IMR-90 (cell line): ENCODE results near the gene OR10G7. TPM values are rescaled to one million over a fixed set of nuclear protein-coding genes. Genes with fewer than 3 reads are reported as not detected.

Source experiments
- ATAC-seq: fragments of 200-7000 bp; cut with Tn5 transposase; 2 replicates; pipeline ENCODE4 v1.9.1; 2020; ENCODE audit warnings: low read depth, mild to moderate bottlenecking, moderate library complexity
- BruUV-seq: library from RNA; stranded (reverse); fragments of 400-500 nt; replicated peaks from 2 replicates; lab custom pipeline; 2021; lab: Mats Ljungman, UMichigan
- CTCF ChIA-PET: fragments of 300-600 bp; formaldehyde crosslinking; extraction: SDS; loops from one replicate; lab custom pipeline; 2021; ENCODE audit warnings: antibody characterized with exemption; lab: Yijun Ruan, JAX
- POLR2A ChIA-PET: fragments of 300-600 bp; sonication (Branson Sonifier 250); formaldehyde crosslinking; loops from one replicate; lab custom pipeline; 2022; ENCODE audit warnings: antibody characterized with exemption; ENCODE audit not compliant: unreplicated experiment; lab: Charles Lee
- DNase-seq: peaks from one replicate; pipeline ENCODE4 v3.0.0; 2013
- H2AFZ ChIP-seq: replicated peaks from 2 replicates; pipeline ENCODE3; 2013; ENCODE audit warnings: low read length, mild to moderate bottlenecking; ENCODE audit not compliant: poor library complexity
- H2AK5ac ChIP-seq: 2 replicates; pipeline ENCODE4 v1.6.1; 2013; ENCODE audit warnings: low read depth, low read length, inconsistent platforms
- H2AK9ac ChIP-seq: replicated peaks from 2 replicates; pipeline ENCODE3; 2013; ENCODE audit warnings: mild to moderate bottlenecking, low read depth, low read length, moderate library complexity; ENCODE audit not compliant: poor library complexity
- H2BK120ac ChIP-seq: 2 replicates; pipeline ENCODE4 v1.6.1; 2013; ENCODE audit warnings: low read depth, low read length, inconsistent platforms
- H2BK15ac ChIP-seq: 3 replicates; pipeline ENCODE4 v1.6.1; 2013; ENCODE audit warnings: low read depth, low read length, inconsistent platforms
- H2BK20ac ChIP-seq: 2 replicates; pipeline ENCODE4 v1.6.1; 2013; ENCODE audit warnings: low read depth, mild to moderate bottlenecking, inconsistent platforms, low read length, moderate library complexity
- H2BK5ac ChIP-seq: 2 replicates; pipeline ENCODE4 v1.6.1; 2013; ENCODE audit warnings: mild to moderate bottlenecking, low read depth, low read length, inconsistent platforms; ENCODE audit not compliant: poor library complexity, severe bottlenecking
- H3K14ac ChIP-seq: replicated peaks from 2 replicates; pipeline ENCODE4 v1.6.1; 2013; ENCODE audit warnings: low read depth, low read length, inconsistent platforms
- H3K18ac ChIP-seq: 2 replicates; pipeline ENCODE4 v1.6.1; 2013; ENCODE audit warnings: low read depth, low read length, control low read depth
- H3K23ac ChIP-seq: 2 replicates; pipeline ENCODE4 v1.6.1; 2013; ENCODE audit warnings: low read depth, low read length, inconsistent platforms
- H3K27ac ChIP-seq: 2 replicates; pipeline ENCODE4 v1.5.1; 2013; ENCODE audit warnings: mild to moderate bottlenecking, control low read depth, low read length; ENCODE audit not compliant: insufficient read depth
- H3K27me3 ChIP-seq: 2 replicates; pipeline ENCODE4 v1.6.1; 2013; ENCODE audit warnings: low read length; ENCODE audit not compliant: control insufficient read depth, insufficient read depth
- H3K36me3 ChIP-seq: 2 replicates; pipeline ENCODE4 v1.6.1; 2013; ENCODE audit warnings: low read length, mixed read lengths; ENCODE audit not compliant: control insufficient read depth, insufficient read depth
- H3K4ac ChIP-seq: 2 replicates; pipeline ENCODE4 v1.6.1; 2013; ENCODE audit warnings: low read depth, low read length, inconsistent platforms
- H3K4me1 ChIP-seq: 2 replicates; pipeline ENCODE4 v1.6.1; 2013; ENCODE audit warnings: low read length, mixed read lengths; ENCODE audit not compliant: control insufficient read depth, insufficient read depth
- H3K4me2 ChIP-seq: 2 replicates; pipeline ENCODE4 v1.6.1; 2013; ENCODE audit warnings: low read depth, mild to moderate bottlenecking, control low read depth, low read length, moderate library complexity
- H3K4me3 ChIP-seq: 2 replicates; pipeline ENCODE4 v1.5.1; 2013; ENCODE audit warnings: low read depth, mild to moderate bottlenecking, control low read depth, low read length, moderate library complexity; ENCODE audit not compliant: insufficient read depth
- H3K56ac ChIP-seq: 2 replicates; pipeline ENCODE4 v1.6.1; 2013; ENCODE audit warnings: low read length, inconsistent platforms; ENCODE audit not compliant: insufficient read depth; ENCODE audit errors: extremely low read depth
- H3K79me1 ChIP-seq, 2 experiments: 2 replicates each; pipeline ENCODE4 v1.6.1; 2013; ENCODE audit warnings: low read length in 2 of 2, inconsistent platforms in 1 of 2, low read depth in 1 of 2
- H3K9ac ChIP-seq: 2 replicates; pipeline ENCODE4 v1.6.1; 2013; ENCODE audit warnings: low read depth, low read length, control low read depth
- H3K9me1 ChIP-seq: 2 replicates; pipeline ENCODE4 v1.6.1; 2013; ENCODE audit warnings: low read length, inconsistent platforms; ENCODE audit not compliant: insufficient read depth
- H3K9me3 ChIP-seq: 2 replicates; pipeline ENCODE4 v1.6.1; 2013; ENCODE audit warnings: low read length; ENCODE audit not compliant: control insufficient read depth, insufficient read depth
- H4K20me1 ChIP-seq: 2 replicates; pipeline ENCODE4 v1.6.1; 2013; ENCODE audit warnings: low read length, inconsistent platforms; ENCODE audit not compliant: insufficient read depth
- H4K5ac ChIP-seq: 2 replicates; pipeline ENCODE4 v1.6.1; 2013; ENCODE audit warnings: mild to moderate bottlenecking, low read depth, low read length, control low read depth
- H4K8ac ChIP-seq, 2 experiments: 2 replicates each; pipeline ENCODE4 v1.6.1; 2013; ENCODE audit warnings: low read depth in 2 of 2, low read length in 2 of 2, control low read depth in 1 of 2, inconsistent platforms in 1 of 2
- H4K91ac ChIP-seq: 2 replicates; pipeline ENCODE4 v1.6.1; 2013; ENCODE audit warnings: low read depth, low read length, inconsistent platforms; ENCODE audit not compliant: insufficient read depth
- BHLHE40 ChIP-seq: fragments of 150-350 bp; IDR thresholded peaks from 2 replicates; pipeline ENCODE4 v1.6.1; 2016; ENCODE audit warnings: mild to moderate bottlenecking, low read depth, low read length
- CEBPB ChIP-seq: IDR thresholded peaks from 2 replicates; pipeline ENCODE4 v1.6.1; 2012; ENCODE audit warnings: low read depth, low read length, improper control_type of control experiment
- CHD1 ChIP-seq: IDR thresholded peaks from 2 replicates; pipeline ENCODE4 v1.6.1; 2012; ENCODE audit warnings: low read depth, low read length, improper control_type of control experiment
- CTCF ChIP-seq: conservative IDR thresholded peaks from 2 replicates; pipeline ENCODE4 v1.5.1; 2012; ENCODE audit warnings: mild to moderate bottlenecking, low read depth, low read length, improper control_type of control experiment
- FOS ChIP-seq: fragments of 150-350 bp; IDR thresholded peaks from 2 replicates; pipeline ENCODE4 v1.6.1; 2016; ENCODE audit warnings: low read depth, low read length
- MAFK ChIP-seq: IDR thresholded peaks from 2 replicates; pipeline ENCODE4 v1.6.1; 2012; ENCODE audit warnings: low read depth, low read length, improper control_type of control experiment
- MAZ ChIP-seq: IDR thresholded peaks from 2 replicates; pipeline ENCODE4 v1.6.1; 2012; ENCODE audit warnings: low read depth, mild to moderate bottlenecking, low read length, improper control_type of control experiment, moderate library complexity, borderline replicate concordance
- MXI1 ChIP-seq: IDR thresholded peaks from 2 replicates; pipeline ENCODE4 v1.6.1; 2012; ENCODE audit warnings: low read depth, mild to moderate bottlenecking, low read length, moderate library complexity, borderline replicate concordance
- NFE2L2 ChIP-seq: fragments of 150-350 bp; IDR thresholded peaks from 2 replicates; pipeline ENCODE4 v1.6.1; 2016; ENCODE audit warnings: low read depth, mild to moderate bottlenecking, low read length
- POLR2A ChIP-seq: IDR thresholded peaks from 2 replicates; pipeline ENCODE4 v1.6.1; 2012; ENCODE audit warnings: mild to moderate bottlenecking, low read depth, low read length
- RAD21 ChIP-seq: IDR thresholded peaks from 2 replicates; pipeline ENCODE4 v1.6.1; 2012; ENCODE audit warnings: low read length, improper control_type of control experiment
- RCOR1 ChIP-seq: IDR thresholded peaks from 2 replicates; pipeline ENCODE4 v1.6.1; 2012; ENCODE audit warnings: mild to moderate bottlenecking, low read length, improper control_type of control experiment; ENCODE audit not compliant: insufficient replicate concordance
- RFX5 ChIP-seq: IDR thresholded peaks from 2 replicates; pipeline ENCODE4 v1.8.0; 2012; ENCODE audit warnings: low read depth, mild to moderate bottlenecking, low read length, moderate library complexity
- SMC3 ChIP-seq: fragments of 150-350 bp; IDR thresholded peaks from 2 replicates; pipeline ENCODE4 v1.6.1; 2016; ENCODE audit warnings: low read depth, mild to moderate bottlenecking, antibody characterized with exemption, low read length, moderate library complexity
- USF2 ChIP-seq: fragments of 150-350 bp; IDR thresholded peaks from 2 replicates; pipeline ENCODE4 v1.6.1; 2017; ENCODE audit warnings: mild to moderate bottlenecking, antibody characterized with exemption, low read length, low read depth
- WGBS, 2 experiments: methylation state at CpG; one replicate each; pipeline versions ENCODE4 v1.1.5 to v1.1.7; 2013; ENCODE audit warnings: missing lambda C conversion rate in 2 of 2; ENCODE audit not compliant: insufficient read length in 1 of 2; ENCODE audit errors: extremely low coverage in 2 of 2; 5-methylcytosine and 5-hydroxymethylcytosine counted together
- dilution Hi-C: fragments of 300-500 bp; cut with HindIII; formaldehyde crosslinking; loops from one replicate; pipeline ENCODE4 v1.14.3; 2018; ENCODE audit warnings: low sequenced_read_pairs; ENCODE audit not compliant: unreplicated experiment
- in situ Hi-C: fragments of 300-500 bp; cut with MboI; formaldehyde crosslinking; loops from 3 replicates; pipeline ENCODE4 v1.14.3; 2019; ENCODE audit warnings: low sequenced_read_pairs, inconsistent platforms, mixed read lengths
- intact Hi-C: fragments of 100-400 bp; cut with micrococcal nuclease; formaldehyde crosslinking; loops from 2 replicates; pipeline ENCODE4 v1.10.0; 2022
- polyA plus RNA-seq, 3 experiments: library from polyadenylated mRNA; depleted of rRNA; stranded (reverse); fragments of >200 nt; gene quantifications; 2 replicates each; pipeline ENCODE4 v1.2.3, GENCODE V29; 2012; ENCODE audit warnings: low replicate concordance in 1 of 3
- total RNA-seq: library from RNA; depleted of rRNA; stranded (reverse); fragments of >200 nt; gene quantifications from 2 replicates; pipeline ENCODE4 v1.2.3, GENCODE V29; 2012
- TF ChIP-seq, protein P1 (sequence below): fragments of 150-350 bp; IDR thresholded peaks from 2 replicates; pipeline ENCODE4 v1.6.1; 2016; ENCODE audit warnings: low read depth, mild to moderate bottlenecking, low read length, moderate library complexity, borderline replicate concordance

The OR10G7 gene
- total and polyA plus RNA-seq, 2 of the 4 experiments (the other 2 are of a cell fraction), result not detected

GRCh38 chr11:124043420-124043819 lies 2.3 kb upstream of the OR10G7 start:
- intact Hi-C loops (no loop called here), dilution Hi-C loops (no loop called here), in situ Hi-C loops (no loop called here)
- Histone ChIP-seq H4K5ac (no peak overlapping the region), H3K18ac (no peak overlapping the region), H3K9me1 (no peaks in the 10 kb centered on the region), H4K91ac (no peak overlapping the region), H3K9ac (no peak overlapping the region), H3K4me1 (no peaks in the 10 kb centered on the region), H3K4me3 (no peak overlapping the region), H3K36me3 (no peaks in the 10 kb centered on the region), H2AFZ (no peak overlapping the region), H2AK9ac (no peak overlapping the region), H2BK15ac (no peak overlapping the region), H3K23ac (no peak overlapping the region), H2BK120ac (no peak overlapping the region), H4K8ac (no peak overlapping the region), H3K56ac (no peak overlapping the region), H3K79me1 (no peaks in the 10 kb centered on the region), H2BK20ac (no peak overlapping the region), H3K4ac (no peak overlapping the region), H3K9me3 (peaks cover 2% of the 10 kb centered on the region; the same call in 1 of the 2 replicates), H3K4me2 (no peak overlapping the region), H3K27me3 (no peaks in the 10 kb centered on the region), H3K27ac (no peak overlapping the region), H4K20me1 (no peaks in the 10 kb centered on the region), H3K14ac (no peak overlapping the region), H2BK5ac (no peak overlapping the region), H2AK5ac (no peak overlapping the region)
- TF ChIP-seq, protein P1, sequence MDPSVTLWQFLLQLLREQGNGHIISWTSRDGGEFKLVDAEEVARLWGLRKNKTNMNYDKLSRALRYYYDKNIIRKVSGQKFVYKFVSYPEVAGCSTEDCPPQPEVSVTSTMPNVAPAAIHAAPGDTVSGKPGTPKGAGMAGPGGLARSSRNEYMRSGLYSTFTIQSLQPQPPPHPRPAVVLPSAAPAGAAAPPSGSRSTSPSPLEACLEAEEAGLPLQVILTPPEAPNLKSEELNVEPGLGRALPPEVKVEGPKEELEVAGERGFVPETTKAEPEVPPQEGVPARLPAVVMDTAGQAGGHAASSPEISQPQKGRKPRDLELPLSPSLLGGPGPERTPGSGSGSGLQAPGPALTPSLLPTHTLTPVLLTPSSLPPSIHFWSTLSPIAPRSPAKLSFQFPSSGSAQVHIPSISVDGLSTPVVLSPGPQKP, result no peak
- no peak for TF ChIP-seq BHLHE40
- no peak for TF ChIP-seq RFX5
- no peak for TF ChIP-seq SMC3
- TF ChIP-seq FOS, result no peak
- TF ChIP-seq CTCF, result no peak
- no peak for TF ChIP-seq CHD1
- no peak for TF ChIP-seq NFE2L2
- TF ChIP-seq USF2, result no peak
- no peak for TF ChIP-seq MAZ
- TF ChIP-seq RCOR1, result no peak
- TF ChIP-seq CEBPB, result no peak
- no peak for TF ChIP-seq MXI1
- no peak for TF ChIP-seq MAFK
- no peak for TF ChIP-seq POLR2A
- no peak for TF ChIP-seq RAD21
- CTCF ChIA-PET, result no interaction called here
- POLR2A ChIA-PET, result interaction anchor here (0.7 kb wide), 1 partner anchor 580 kb away, joined by 3 read pairs; no protein-coding TSS in a partner anchor
- no TSS peak for BruUV-seq
- ATAC-seq (no peak), DNase-seq (no peak)
- WGBS, 2 experiments, result no CpG with 5 or more reads among the region's 4 CpGs
